Endothelial cell of umbilical vein (primary cell): ENCODE measurements around the gene SLC2A4. TPM values are rescaled to one million over a fixed set of nuclear protein-coding genes. Genes with fewer than 3 reads are reported as not detected.

Experiments used
- BruUV-seq: library from RNA; stranded (reverse); fragments of 400-500 nt; replicated peaks from 2 replicates; lab custom pipeline; 2021; lab: Mats Ljungman, UMichigan
- CTCF ChIA-PET: fragments of 300-600, 350-600 bp; sonication (Branson Sonifier 250); formaldehyde crosslinking; loops from one replicate; lab custom pipeline; 2021; ENCODE audit warnings: antibody characterized with exemption, inconsistent platforms; lab: Charles Lee
- POLR2A ChIA-PET: fragments of 300-600, 350-600 bp; sonication (Branson Sonifier 250); formaldehyde crosslinking; loops from one replicate; lab custom pipeline; 2021; ENCODE audit warnings: antibody characterized with exemption, inconsistent platforms; lab: Charles Lee
- DNase-seq: peaks from one replicate; pipeline ENCODE4 v3.0.0-alpha.2; 2011; ENCODE audit warnings: low read depth, low spot score
- FAIRE-seq: peaks from 2 replicates; lab custom pipeline; 2011; peaks lifted over from hg19 to GRCh38; lab: Jason Lieb, UNC
- H2AFZ ChIP-seq: 2 replicates; pipeline ENCODE4 v1.6.0; 2012; ENCODE audit warnings: low read depth, low read length, control low read depth, inconsistent platforms
- H3K27ac ChIP-seq: 2 replicates; pipeline ENCODE4 v1.5.1; 2011; ENCODE audit warnings: low read depth, mild to moderate bottlenecking, control low read depth, low read length, moderate library complexity; ENCODE audit not compliant: insufficient read depth
- H3K27me3 ChIP-seq, 2 experiments: 2 replicates each; pipeline versions ENCODE4 v1.6.0 to v1.6.1; 2011; ENCODE audit warnings: low read length in 2 of 2, mixed read lengths in 1 of 2; ENCODE audit not compliant: control insufficient read depth in 2 of 2, insufficient read depth in 2 of 2
- H3K36me3 ChIP-seq, 2 experiments: 2 replicates in 1 of 2; 3 replicates in 1 of 2; pipeline ENCODE4 v1.5.1; 2011; ENCODE audit warnings: low read length in 2 of 2, mild to moderate bottlenecking in 1 of 2, moderate library complexity in 1 of 2; ENCODE audit not compliant: control insufficient read depth in 2 of 2, insufficient read depth in 2 of 2; ENCODE audit errors: extremely low read depth in 1 of 2
- H3K4me1 ChIP-seq: 3 replicates; pipeline ENCODE4 v1.5.1; 2011; ENCODE audit warnings: mild to moderate bottlenecking, low read length; ENCODE audit not compliant: control insufficient read depth, insufficient read depth; ENCODE audit errors: extremely low read depth
- H3K4me2 ChIP-seq: 2 replicates; pipeline ENCODE4 v1.6.1; 2011; ENCODE audit warnings: low read length, control low read depth, mixed read lengths; ENCODE audit not compliant: insufficient read depth
- H3K4me3 ChIP-seq, 3 experiments: fragments of 200-600 bp in 1 of 3; sonication (generic), shearing (Covaris generic) in 1 of 3; replicated peaks in 1 of 3; 2 replicates each; pipeline ENCODE4 v1.5.1; 2011 to 2016; ENCODE audit warnings: control low read depth in 3 of 3, low read length in 3 of 3, mild to moderate bottlenecking in 2 of 3, inconsistent platforms in 1 of 3, low read depth in 1 of 3, moderate library complexity in 1 of 3; ENCODE audit not compliant: insufficient read depth in 1 of 3
- H3K79me2 ChIP-seq: 2 replicates; pipeline ENCODE4 v1.6.0; 2012; ENCODE audit warnings: low read length, inconsistent platforms; ENCODE audit not compliant: control insufficient read depth, insufficient read depth
- H3K9ac ChIP-seq: replicated peaks from 2 replicates; pipeline ENCODE3; 2011; ENCODE audit warnings: low read length, control low read depth; ENCODE audit not compliant: insufficient read depth; ENCODE audit errors: extremely low read depth
- H3K9me1 ChIP-seq: replicated peaks from 3 replicates; pipeline ENCODE4 v1.6.0; 2011; ENCODE audit warnings: mild to moderate bottlenecking, low read length; ENCODE audit not compliant: control insufficient read depth, insufficient read depth; ENCODE audit errors: extremely low read depth
- H3K9me3 ChIP-seq: replicated peaks from 2 replicates; pipeline ENCODE4 v1.5.1; 2012; ENCODE audit warnings: low read length, inconsistent platforms; ENCODE audit not compliant: control insufficient read depth, insufficient read depth
- H4K20me1 ChIP-seq: replicated peaks from 2 replicates; pipeline ENCODE3; 2011; ENCODE audit warnings: mild to moderate bottlenecking, low read length; ENCODE audit not compliant: control insufficient read depth, insufficient read depth; ENCODE audit errors: extremely low read depth
- EZH2 ChIP-seq: IDR thresholded peaks from 2 replicates; pipeline ENCODE4 v1.6.1; 2012; ENCODE audit warnings: borderline replicate concordance, low read depth, mild to moderate bottlenecking, moderate library complexity, low read length, inconsistent platforms; ENCODE audit not compliant: severe bottlenecking
- POLR2AphosphoS5 ChIP-seq: IDR thresholded peaks from 2 replicates; pipeline ENCODE4 v1.6.1; 2012; ENCODE audit warnings: low read depth, mild to moderate bottlenecking, control low read depth, low read length, moderate library complexity; ENCODE audit not compliant: insufficient read depth
- dilution Hi-C: fragments of 300-500 bp; cut with MboI; formaldehyde crosslinking; loops from one replicate; pipeline ENCODE4 v1.15.0; 2019; ENCODE audit warnings: low sequenced_read_pairs; ENCODE audit not compliant: extremely low pct_ligation_motif_present
- intact Hi-C: fragments of 100-400 bp; cut with micrococcal nuclease; formaldehyde crosslinking; loops from one replicate; pipeline ENCODE4 v1.10.0; 2022
- polyA plus RNA-seq, 4 experiments: library from polyadenylated mRNA; depleted of rRNA in 3 of 4; stranded (reverse) in 3 of 4; unstranded in 1 of 4; fragments of >200 nt; gene quantifications; 2 replicates each; pipeline versions ENCODE4 v1.2.1 to v1.2.3, GENCODE V29; 2011 to 2012; ENCODE audit warnings: missing spikeins in 1 of 4
- total RNA-seq: library from RNA; stranded (reverse); gene quantifications from 2 replicates; pipeline ENCODE4 v1.2.3, GENCODE V29; 2021
- TF ChIP-seq, protein P1 (sequence below): IDR thresholded peaks from 2 replicates; pipeline ENCODE4 v1.6.1; 2011; ENCODE audit not compliant: insufficient read depth, insufficient read length
- TF ChIP-seq, protein P2 (sequence below), 2 donors: IDR thresholded peaks; 1 replicate in 1 of 2; 2 replicates in 1 of 2; pipeline ENCODE4 v1.5.1; 2011; ENCODE audit warnings: low read length in 2 of 2, mild to moderate bottlenecking in 2 of 2, moderate library complexity in 2 of 2, control low read depth in 1 of 2, inconsistent platforms in 1 of 2, low read depth in 1 of 2; ENCODE audit not compliant: insufficient read depth in 1 of 2; ENCODE audit errors: extremely low read depth in 1 of 2

SLC2A4 gene
- total and polyA plus RNA-seq, 2 donors (not counting 3 experiments of a cell fraction or from before 2014, with no cell fraction given): 0.12 TPM; not detected in 1

DNA sequence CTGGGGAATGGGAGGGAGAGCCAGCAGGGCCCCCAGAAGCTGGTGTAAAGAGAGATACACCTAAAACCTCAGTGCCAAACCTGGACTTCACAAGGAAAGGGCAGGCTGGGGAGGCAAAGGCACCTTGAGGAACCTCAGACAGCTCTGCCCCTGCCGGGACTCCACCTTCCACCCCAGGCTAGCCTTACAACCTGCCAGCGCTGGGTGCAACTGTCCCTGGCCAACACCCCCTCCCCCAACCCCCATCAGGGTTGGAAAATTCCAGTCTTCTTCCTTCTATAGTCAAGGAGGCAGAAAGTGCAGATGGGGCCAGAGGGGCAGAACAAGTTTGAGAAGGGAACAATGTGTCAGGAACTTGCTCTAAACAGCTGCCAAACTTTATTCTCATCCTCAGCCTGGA lies 10.7 kb downstream of the SLC2A4 start:
- Histone ChIP-seq H3K9me3 (no peaks in the 10 kb centered on the region), H3K27me3 (peaks cover 20 to 37% of the 10 kb centered on the region in 2 experiments), H3K4me1 (peaks cover 8% of the 10 kb centered on the region), H3K4me2 (no peak overlapping the region), H2AFZ (no peak overlapping the region), H3K36me3 (no peaks in the 10 kb centered on the region), H4K20me1 (no peaks in the 10 kb centered on the region), H3K9me1 (no peaks in the 10 kb centered on the region), H3K79me2 (no peaks in the 10 kb centered on the region), H3K4me3 (no peak overlapping the region), H3K9ac (no peak overlapping the region), H3K27ac (no peak overlapping the region)
- FAIRE-seq (no peak), DNase-seq (no peak)
- POLR2A ChIA-PET: no interaction called here
- BruUV-seq: no TSS peak
- CTCF ChIA-PET: interaction anchor here (1.2 to 1.6 kb wide), 3 partner anchors 11 to 246 kb away, joined by 4 to 9 read pairs (median 5); partner anchors contain the start of gene SLC2A4
- TF ChIP-seq EZH2: no peak
- intact Hi-C loops: no loop called here
- dilution Hi-C loops: no loop called here

DNA sequence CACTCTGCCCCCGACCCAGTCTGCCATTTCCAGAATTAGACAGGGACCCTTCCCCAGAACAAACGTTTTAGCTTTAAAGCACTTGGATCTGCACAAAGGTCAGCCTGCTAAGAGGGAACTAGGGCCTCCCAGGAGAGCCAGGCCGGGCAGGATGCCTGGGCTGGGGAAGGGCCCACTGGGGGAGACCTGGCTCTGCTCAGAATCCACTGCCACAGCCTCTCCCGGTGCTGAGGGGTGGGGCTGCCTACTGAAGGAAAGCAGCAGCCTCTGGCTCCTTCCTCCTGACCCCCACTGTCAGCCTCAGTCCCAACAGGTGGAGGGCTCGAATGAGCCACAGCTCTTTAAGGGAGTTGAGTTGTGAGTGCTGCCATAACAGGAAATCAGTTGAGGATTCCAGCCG lies 11.2 kb downstream of the SLC2A4 start:
- no peak for FAIRE-seq
- Histone ChIP-seq H3K9me3 (no peaks in the 10 kb centered on the region), H3K79me2 (no peaks in the 10 kb centered on the region), H2AFZ (no peak overlapping the region), H3K9me1 (no peaks in the 10 kb centered on the region), H3K9ac (no peak overlapping the region), H3K36me3 (no peaks in the 10 kb centered on the region), H4K20me1 (no peaks in the 10 kb centered on the region), H3K27ac (no peak overlapping the region), H3K27me3 (peaks cover 20 to 34% of the 10 kb centered on the region in 2 experiments), H3K4me2 (no peak overlapping the region), H3K4me3 (no peak overlapping the region), H3K4me1 (peaks cover 8% of the 10 kb centered on the region)
- no peak for DNase-seq
- CTCF ChIA-PET: interaction anchor here (1.2 to 1.9 kb wide), 2 partner anchors 11 to 72 kb away, joined by 4 read pairs; partner anchors contain the start of gene SLC2A4
- TF ChIP-seq, protein P1, sequence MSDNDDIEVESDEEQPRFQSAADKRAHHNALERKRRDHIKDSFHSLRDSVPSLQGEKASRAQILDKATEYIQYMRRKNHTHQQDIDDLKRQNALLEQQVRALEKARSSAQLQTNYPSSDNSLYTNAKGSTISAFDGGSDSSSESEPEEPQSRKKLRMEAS: no peak
- TF ChIP-seq, protein P2, sequence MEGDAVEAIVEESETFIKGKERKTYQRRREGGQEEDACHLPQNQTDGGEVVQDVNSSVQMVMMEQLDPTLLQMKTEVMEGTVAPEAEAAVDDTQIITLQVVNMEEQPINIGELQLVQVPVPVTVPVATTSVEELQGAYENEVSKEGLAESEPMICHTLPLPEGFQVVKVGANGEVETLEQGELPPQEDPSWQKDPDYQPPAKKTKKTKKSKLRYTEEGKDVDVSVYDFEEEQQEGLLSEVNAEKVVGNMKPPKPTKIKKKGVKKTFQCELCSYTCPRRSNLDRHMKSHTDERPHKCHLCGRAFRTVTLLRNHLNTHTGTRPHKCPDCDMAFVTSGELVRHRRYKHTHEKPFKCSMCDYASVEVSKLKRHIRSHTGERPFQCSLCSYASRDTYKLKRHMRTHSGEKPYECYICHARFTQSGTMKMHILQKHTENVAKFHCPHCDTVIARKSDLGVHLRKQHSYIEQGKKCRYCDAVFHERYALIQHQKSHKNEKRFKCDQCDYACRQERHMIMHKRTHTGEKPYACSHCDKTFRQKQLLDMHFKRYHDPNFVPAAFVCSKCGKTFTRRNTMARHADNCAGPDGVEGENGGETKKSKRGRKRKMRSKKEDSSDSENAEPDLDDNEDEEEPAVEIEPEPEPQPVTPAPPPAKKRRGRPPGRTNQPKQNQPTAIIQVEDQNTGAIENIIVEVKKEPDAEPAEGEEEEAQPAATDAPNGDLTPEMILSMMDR (IDR thresholded peaks at IDR 0.05; ENCODE audit: extremely low read depth in 1 of 2, insufficient read depth in 1 of 2, low read depth in 1 of 2, low read length in 2 of 2): no peak
- TF ChIP-seq POLR2AphosphoS5: no peak
- POLR2A ChIA-PET: no interaction called here
- dilution Hi-C loops: no loop called here
- no TSS peak for BruUV-seq
- intact Hi-C loops: no loop called here
